ENCODE measurements around the gene ANKRD55.
A peak's percentile ranks its signal among the peaks of the same experiment; 100 is the strongest.

ANKRD55 gene

GRCh38 chr5:56060276-56061110, 172.6 kb downstream of the ANKRD55 start:
- Mint-ChIP-seq H3K4me1 (peaks cover 29% of the 10 kb centered on the region), H3K9me3 (no peaks in the 10 kb centered on the region), H3K4me3 (no peak overlapping the region), H3K36me3 (no peaks in the 10 kb centered on the region), H3K27ac (no peak overlapping the region)
- peak; percentile 43 for ATAC-seq
- DNase-seq (ENCODE audit: low spot score in 2 of 2): no peak

- Mint-ChIP-seq H3K9me3 (no peaks in the 10 kb centered on the region), H3K36me3 (no peaks in the 10 kb centered on the region), H3K4me3 (no peak overlapping the region), H3K27ac (no peak overlapping the region), H3K4me1 (peaks cover 29% of the 10 kb centered on the region)
- no peak for ATAC-seq
- no peak for DNase-seq (ENCODE audit: low spot score in 2 of 2)
Observed at GRCh38 chr5:56059854-56060253, 173.3 kb downstream of the ANKRD55 start.

- DNase-seq (ENCODE audit: low spot score in 2 of 2): no peak
- Mint-ChIP-seq H3K9me3 (no peaks in the 10 kb centered on the region), H3K4me3 (no peak overlapping the region), H3K27ac (no peak overlapping the region), H3K36me3 (no peaks in the 10 kb centered on the region), H3K4me1 (peaks cover 29% of the 10 kb centered on the region)
- no peak for ATAC-seq
Observed at GRCh38 chr5:56056875-56057274, 176.3 kb downstream of the ANKRD55 start.

- ATAC-seq (no peak), DNase-seq (ENCODE audit: low spot score in 2 of 2) (no peak)
- H3K4me1 Mint-ChIP-seq: peaks cover 31% of the 10 kb centered on the region
- no peaks in the 10 kb centered on the region for H3K36me3 Mint-ChIP-seq
- H3K4me3 Mint-ChIP-seq: no peak overlapping the region
- no peaks in the 10 kb centered on the region for H3K9me3 Mint-ChIP-seq
- H3K27ac Mint-ChIP-seq: no peak overlapping the region
Observed at GRCh38 chr5:56055859-56056258, 177.3 kb downstream of the ANKRD55 start.

- DNase-seq (ENCODE audit: low spot score in 2 of 2) (no peak), ATAC-seq (no peak)
- Mint-ChIP-seq H3K36me3 (no peaks in the 10 kb centered on the region), H3K4me1 (peaks cover 30% of the 10 kb centered on the region), H3K4me3 (no peak overlapping the region), H3K27ac (no peak overlapping the region), H3K9me3 (no peaks in the 10 kb centered on the region)
Observed at GRCh38 chr5:56055287-56055686, 177.8 kb downstream of the ANKRD55 start.

GRCh38 chr5:56054666-56055065, 178.5 kb downstream of the ANKRD55 start:
- Mint-ChIP-seq H3K9me3 (no peaks in the 10 kb centered on the region), H3K4me1 (peaks cover 30% of the 10 kb centered on the region), H3K27ac (no peak overlapping the region), H3K4me3 (no peak overlapping the region), H3K36me3 (no peaks in the 10 kb centered on the region)
- DNase-seq (ENCODE audit: low spot score in 2 of 2): no peak
- no peak for ATAC-seq

- no peak for DNase-seq (ENCODE audit: low spot score in 2 of 2)
- peaks cover 24% of the 10 kb centered on the region for H3K4me1 Mint-ChIP-seq
- H3K9me3 Mint-ChIP-seq: no peaks in the 10 kb centered on the region
- ATAC-seq: no peak
- no peaks in the 10 kb centered on the region for H3K36me3 Mint-ChIP-seq
- no peak overlapping the region for H3K27ac Mint-ChIP-seq
- no peak overlapping the region for H3K4me3 Mint-ChIP-seq
Observed at GRCh38 chr5:56053363-56053762, 179.8 kb downstream of the ANKRD55 start.

GRCh38 chr5:56052735-56053134, 180.4 kb downstream of the ANKRD55 start:
- ATAC-seq: no peak
- Mint-ChIP-seq H3K4me3 (no peak overlapping the region), H3K4me1 (peaks cover 18% of the 10 kb centered on the region), H3K36me3 (no peaks in the 10 kb centered on the region), H3K9me3 (no peaks in the 10 kb centered on the region), H3K27ac (no peak overlapping the region)
- no peak for DNase-seq (ENCODE audit: low spot score in 2 of 2)

GRCh38 chr5:56050551-56051255, 182.4 kb downstream of the ANKRD55 start:
- no peak overlapping the region for H3K4me3 Mint-ChIP-seq
- H3K36me3 Mint-ChIP-seq: no peaks in the 10 kb centered on the region
- no peak overlapping the region for H3K27ac Mint-ChIP-seq
- peaks cover 8% of the 10 kb centered on the region for H3K4me1 Mint-ChIP-seq
- peaks cover 3% of the 10 kb centered on the region for H3K9me3 Mint-ChIP-seq
- DNase-seq (ENCODE audit: low spot score in 2 of 2): no peak
- no peak for ATAC-seq

All from stimulated activated effector memory CD8-positive, alpha-beta T cell treated with anti-CD3 and anti-CD28 coated beads, Interleukin-12 subunit alpha, Interleukin-12 subunit beta, amount 100 ng/mL, for 72 hours (primary cell).